Measurements from ENCODE around the gene HAUS5.

GRCh38 chr19:35578707-35579106 is 33.8 kb upstream of the HAUS5 start:
- TF ChIP-seq, protein P1, sequence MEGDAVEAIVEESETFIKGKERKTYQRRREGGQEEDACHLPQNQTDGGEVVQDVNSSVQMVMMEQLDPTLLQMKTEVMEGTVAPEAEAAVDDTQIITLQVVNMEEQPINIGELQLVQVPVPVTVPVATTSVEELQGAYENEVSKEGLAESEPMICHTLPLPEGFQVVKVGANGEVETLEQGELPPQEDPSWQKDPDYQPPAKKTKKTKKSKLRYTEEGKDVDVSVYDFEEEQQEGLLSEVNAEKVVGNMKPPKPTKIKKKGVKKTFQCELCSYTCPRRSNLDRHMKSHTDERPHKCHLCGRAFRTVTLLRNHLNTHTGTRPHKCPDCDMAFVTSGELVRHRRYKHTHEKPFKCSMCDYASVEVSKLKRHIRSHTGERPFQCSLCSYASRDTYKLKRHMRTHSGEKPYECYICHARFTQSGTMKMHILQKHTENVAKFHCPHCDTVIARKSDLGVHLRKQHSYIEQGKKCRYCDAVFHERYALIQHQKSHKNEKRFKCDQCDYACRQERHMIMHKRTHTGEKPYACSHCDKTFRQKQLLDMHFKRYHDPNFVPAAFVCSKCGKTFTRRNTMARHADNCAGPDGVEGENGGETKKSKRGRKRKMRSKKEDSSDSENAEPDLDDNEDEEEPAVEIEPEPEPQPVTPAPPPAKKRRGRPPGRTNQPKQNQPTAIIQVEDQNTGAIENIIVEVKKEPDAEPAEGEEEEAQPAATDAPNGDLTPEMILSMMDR (IDR thresholded peaks at IDR 0.05; ENCODE audit: poor library complexity), result no peak
- TF ChIP-seq EZH2 (IDR thresholded peaks at IDR 0.05; ENCODE audit: borderline replicate concordance) (no peak), EZH2phosphoT487 (IDR thresholded peaks at IDR 0.05; ENCODE audit: low read depth, severe bottlenecking, unreplicated experiment) (no peak)
